GM13977 (cell line): ENCODE results near the gene FAM98C.

Source experiments
- DNase-seq: peaks from one replicate; pipeline ENCODE4 v3.0.0; 2012; ENCODE audit warnings: low spot score
- CTCF ChIP-seq: IDR thresholded peaks from 2 replicates; pipeline ENCODE4 v1.5.1; 2012; ENCODE audit warnings: mild to moderate bottlenecking, control low read depth; ENCODE audit not compliant: insufficient read depth; ENCODE audit errors: extremely low read depth, missing control alignments
- in situ Hi-C: fragments of 300-500 bp; cut with MboI; formaldehyde crosslinking; loops from one replicate; pipeline ENCODE4 v1.12.0; 2022; ENCODE audit warnings: low sequenced_read_pairs, low pct_unique_long_range_greater_than_20kb, mixed read lengths, inconsistent platforms; ENCODE audit not compliant: unreplicated experiment

Gene FAM98C

GRCh38 chr19:38453596-38453995, 50.7 kb downstream of the FAM98C start:
- in situ Hi-C loops = no loop called here
- TF ChIP-seq CTCF = no peak
- DNase-seq = no peak

GRCh38 chr19:38455031-38455430, 52.1 kb downstream of the FAM98C start:
- no peak for TF ChIP-seq CTCF
- in situ Hi-C loops = no loop called here
- DNase-seq = no peak

GRCh38 chr19:38457202-38457601, 54.3 kb downstream of the FAM98C start:
- in situ Hi-C loops = no loop called here
- DNase-seq = no peak
- no peak for TF ChIP-seq CTCF

- in situ Hi-C loops = no loop called here
- DNase-seq = no peak
- no peak for TF ChIP-seq CTCF
Observed at GRCh38 chr19:38457690-38458405, 55.0 kb downstream of the FAM98C start.
